Stimulated activated CD4-positive, alpha-beta T cell treated with anti-CD3 and anti-CD28 coated beads, Interleukin-2, amount 100 ng/mL, for 4 hours (primary cell): ENCODE measurements around the gene ALDH4A1.

Experiments
- DNase-seq: peaks from one replicate; pipeline ENCODE4 v3.0.0-alpha.2; 2020; ENCODE audit warnings: low read depth

Gene ALDH4A1, protein sequence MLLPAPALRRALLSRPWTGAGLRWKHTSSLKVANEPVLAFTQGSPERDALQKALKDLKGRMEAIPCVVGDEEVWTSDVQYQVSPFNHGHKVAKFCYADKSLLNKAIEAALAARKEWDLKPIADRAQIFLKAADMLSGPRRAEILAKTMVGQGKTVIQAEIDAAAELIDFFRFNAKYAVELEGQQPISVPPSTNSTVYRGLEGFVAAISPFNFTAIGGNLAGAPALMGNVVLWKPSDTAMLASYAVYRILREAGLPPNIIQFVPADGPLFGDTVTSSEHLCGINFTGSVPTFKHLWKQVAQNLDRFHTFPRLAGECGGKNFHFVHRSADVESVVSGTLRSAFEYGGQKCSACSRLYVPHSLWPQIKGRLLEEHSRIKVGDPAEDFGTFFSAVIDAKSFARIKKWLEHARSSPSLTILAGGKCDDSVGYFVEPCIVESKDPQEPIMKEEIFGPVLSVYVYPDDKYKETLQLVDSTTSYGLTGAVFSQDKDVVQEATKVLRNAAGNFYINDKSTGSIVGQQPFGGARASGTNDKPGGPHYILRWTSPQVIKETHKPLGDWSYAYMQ

DNA sequence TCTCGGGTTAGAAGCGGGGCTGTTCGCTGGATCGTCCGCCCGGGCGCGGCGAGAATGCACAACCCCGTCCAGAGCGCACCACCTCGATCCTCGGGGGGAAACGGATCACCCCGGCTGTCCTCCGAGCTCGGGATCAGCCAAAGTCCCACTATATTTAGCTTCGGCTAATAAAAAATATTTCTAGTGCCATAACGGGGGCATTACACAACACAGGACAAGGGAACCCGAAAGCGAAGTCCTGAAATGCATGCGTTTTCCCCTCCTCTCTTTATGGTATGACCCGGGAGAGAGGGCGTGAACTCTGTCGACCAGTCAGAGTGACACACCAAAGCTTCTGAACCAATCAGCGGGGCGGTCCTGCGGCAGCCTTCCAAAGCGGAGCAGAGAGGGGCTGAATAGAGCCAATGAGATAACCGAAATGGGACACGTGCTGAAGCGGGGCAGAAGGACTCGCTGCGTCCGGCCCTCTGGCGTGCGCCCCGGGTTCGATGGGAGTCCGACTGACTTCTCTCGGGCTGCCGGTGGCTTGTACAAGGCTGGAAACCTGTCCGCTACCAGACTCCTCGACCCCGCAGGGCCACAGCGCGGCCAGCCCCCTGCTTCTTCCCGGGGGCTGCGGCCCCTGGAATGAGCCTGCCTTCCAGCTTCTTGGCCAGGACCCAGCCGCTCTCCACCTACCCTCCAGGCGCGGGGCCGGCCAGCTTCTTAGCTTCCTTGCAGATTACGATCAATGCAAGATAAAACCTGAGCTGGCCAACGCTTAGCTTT lies at the start of gene ALDH4A1:
Gene ALDH4A1, minus strand, starts transcription at position 33 of the 768 bp plus-strand sequence. Its CDS starts 32 bp downstream, at position 1.
- peak; percentile 89 for DNase-seq

DNA sequence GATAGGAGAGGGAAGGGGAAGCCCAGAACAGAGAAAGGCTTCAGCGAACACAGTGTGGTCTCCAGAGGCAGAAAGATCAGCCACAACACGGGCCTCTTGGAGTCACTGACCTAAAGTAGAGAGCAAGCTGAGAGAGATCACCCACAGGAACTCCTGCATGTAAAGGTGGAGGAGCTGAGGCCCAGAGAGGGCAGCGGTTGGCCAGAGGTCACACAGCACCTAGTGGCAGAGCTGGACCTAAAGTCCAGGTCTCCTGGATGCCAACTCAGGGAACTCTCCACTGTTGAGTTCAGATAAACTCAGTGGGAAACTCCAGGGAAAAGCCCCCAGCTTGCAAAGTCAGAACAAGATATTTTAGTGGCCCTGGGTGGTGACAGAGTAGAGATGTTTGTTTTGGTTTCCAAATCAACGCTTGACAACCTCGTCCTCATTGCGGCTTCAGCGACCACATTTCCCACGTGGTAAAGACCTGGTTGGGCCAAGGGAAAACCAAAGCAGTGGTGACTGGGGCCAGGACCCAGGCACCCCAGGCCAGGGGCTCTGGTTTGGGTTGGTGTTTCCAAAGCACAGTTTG lies 49.5 kb upstream of the ALDH4A1 start:
- peak; percentile 29 for DNase-seq

DNA sequence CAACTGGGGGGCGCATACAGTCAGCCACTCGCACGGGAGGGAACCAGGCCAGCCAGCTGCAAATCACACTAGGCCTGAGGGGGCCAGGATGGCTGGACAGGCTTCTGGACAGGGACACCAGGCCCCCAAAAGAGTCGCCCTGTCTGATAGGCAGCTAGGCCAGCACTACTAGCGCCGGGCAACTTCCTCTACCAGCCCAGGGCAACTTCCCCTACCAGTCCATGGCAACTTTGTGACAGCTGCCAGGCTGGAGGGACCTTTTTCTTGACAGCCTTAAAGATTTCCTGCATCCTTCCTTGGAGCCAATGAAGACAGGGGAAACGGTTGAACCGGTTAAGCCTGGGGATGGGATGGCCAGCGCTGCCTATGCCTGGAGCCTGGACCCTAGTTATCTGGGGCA lies 49.1 kb upstream of the ALDH4A1 start:
- DNase-seq = no peak

DNA sequence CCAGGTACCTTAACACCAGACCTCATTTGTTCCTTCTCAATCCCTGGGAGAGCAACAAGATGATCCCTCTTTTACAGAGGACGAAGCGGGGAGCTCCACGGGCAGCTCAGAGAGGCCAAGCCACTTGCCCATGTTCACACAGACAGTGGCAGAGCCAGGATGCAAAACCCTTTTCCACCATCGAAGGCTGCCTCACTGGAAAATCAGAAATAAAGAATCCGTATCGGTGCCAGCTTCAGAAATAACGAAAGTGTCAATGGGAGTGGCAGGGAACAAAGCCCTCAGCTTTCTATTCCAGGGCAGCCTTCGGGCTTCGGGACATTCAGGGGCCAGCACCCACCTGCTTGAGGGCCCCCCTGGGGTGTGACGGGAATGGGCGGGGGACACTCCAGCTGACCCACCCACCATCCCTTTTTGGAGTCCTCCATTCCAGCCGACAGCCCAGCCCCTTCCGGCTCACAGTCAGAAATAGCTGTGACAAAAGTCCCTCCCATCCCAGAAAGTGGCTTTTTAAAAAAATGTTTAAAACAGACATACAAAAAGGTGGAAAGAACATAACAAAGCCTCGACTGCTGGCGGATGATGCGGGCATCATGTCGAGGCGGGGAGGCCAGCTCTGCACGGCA lies 48.2 kb upstream of the ALDH4A1 start:
- no peak for DNase-seq

DNA sequence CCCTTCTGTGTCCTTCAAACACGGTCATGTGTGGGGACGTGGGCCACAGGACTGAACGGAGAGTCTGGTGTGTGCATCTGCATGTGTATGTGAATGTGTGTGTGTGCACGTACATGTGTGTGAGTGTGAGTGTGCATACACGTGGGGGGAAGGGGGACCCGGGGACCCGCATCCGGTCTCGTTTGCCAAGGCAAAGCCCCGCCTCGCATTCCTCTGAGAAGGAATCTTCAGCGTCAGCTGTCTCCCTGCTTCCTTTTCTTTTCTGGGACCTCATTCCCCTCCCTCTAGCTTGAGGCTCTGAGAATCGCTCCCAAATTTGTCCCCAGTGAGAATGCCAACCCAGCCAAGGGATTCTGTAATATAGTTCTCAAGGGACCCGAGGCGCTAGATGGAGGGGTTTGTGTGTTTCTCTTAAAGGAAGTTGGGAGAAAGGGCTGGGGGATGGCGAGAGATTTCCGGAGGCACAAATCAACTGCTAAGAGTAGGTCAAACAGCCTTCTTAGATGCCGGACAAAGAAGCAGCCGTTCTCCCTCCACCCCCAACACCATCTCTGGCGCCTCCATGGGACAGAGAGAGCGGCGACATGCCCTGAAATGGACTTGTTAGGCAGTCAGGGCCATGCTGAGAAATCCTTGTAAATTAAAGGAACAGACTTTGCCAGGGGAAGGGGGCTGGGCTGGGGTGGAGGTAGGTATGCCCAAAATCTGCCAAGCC lies 47.5 kb upstream of the ALDH4A1 start:
- no peak for DNase-seq

DNA sequence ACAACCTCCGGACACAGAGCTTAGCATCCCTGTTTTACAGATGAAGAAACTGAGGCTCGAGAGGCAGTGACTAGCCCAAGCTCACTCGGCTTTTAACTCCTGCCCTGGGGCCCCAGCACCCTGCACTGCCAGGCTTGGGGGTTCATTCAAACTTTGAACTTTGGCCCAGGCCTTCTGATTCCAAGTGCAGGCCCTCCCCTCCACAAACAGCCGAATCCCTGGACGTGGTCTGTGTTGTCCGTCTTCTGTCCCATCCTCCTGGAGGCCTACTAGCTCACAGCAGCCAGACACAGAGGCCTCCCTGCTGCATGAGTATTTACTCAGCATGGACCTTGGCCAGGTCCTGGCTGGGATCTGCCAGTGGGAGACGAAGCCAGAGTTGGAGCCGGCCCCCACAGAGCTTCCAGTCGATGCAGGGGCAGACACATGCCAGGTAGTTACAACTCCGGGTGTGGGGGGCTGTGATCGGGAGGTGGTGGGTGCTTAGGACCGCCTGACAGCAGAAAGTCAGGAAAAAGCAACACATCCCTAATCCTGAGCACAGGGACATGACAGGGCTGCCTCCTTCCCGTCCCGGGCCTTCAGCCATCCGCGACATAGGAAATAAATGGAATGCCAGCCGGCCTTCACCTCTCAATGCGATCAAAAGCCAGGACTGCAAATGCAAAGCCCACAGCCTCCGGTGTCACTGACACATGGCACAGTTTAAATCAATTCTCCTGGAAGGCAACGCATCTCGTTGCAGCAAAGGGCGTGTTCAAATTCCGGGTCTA lies 46.7 kb upstream of the ALDH4A1 start:
- no peak for DNase-seq

DNA sequence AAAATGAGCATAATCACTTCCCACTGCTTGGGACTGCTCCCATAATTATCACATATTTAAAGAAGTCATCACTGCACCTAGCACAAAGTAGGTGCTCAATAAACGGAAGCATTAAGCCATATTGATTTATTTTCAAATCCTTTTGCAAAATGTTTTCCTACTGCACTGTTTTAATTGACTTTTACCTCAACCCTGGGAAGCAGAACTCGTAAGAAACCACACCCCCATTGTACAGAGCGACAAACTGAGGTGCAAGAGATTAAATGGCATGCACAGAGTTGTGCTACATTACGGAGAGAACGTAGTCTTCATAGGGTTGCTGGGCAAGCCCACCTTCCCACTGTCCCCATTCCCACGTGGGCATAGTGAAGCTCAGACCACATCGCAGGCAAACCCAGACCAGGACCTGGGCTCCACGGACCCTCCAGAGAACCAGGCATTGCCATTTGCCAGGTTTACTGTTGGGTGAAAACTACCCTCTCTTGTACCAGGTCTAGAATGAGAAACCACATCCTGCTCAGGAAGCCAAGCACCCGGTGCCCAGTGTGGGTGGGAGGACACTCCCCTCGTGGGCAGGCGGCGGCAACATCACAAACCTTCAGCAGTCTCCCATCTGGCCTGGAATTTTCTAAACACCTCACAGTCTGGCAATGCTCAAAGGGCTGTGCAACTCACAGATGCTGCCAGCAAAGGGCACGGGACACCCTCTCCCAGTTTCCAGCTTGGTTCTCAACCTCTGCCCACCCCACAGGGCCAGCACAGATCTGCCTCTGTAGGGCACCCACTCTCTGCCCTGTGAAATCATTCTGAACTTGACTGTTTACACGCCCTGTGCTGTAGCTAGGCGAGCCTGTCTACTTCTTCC lies 45.9 kb upstream of the ALDH4A1 start:
- peak; percentile 49 for DNase-seq

DNA sequence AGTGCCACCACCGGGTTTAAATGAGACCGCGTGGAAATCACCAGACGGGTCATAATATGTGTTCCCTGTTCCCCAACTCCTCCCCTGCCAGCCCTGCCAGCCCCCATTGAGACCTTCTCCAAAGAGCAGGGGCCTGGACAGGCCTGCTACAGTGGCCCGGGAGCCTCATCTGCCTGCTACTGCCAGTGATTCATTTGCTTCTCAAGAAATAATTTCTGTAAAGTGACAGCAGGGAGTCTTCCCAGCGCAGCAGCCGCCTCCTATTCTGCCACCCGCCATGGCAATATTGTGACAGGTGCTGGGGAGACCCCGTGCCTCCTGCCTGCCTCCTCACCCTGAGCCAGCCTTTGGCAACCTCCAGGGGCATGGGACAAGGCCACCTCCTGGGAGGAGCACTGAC lies 45.2 kb upstream of the ALDH4A1 start:
- DNase-seq = no peak

DNA sequence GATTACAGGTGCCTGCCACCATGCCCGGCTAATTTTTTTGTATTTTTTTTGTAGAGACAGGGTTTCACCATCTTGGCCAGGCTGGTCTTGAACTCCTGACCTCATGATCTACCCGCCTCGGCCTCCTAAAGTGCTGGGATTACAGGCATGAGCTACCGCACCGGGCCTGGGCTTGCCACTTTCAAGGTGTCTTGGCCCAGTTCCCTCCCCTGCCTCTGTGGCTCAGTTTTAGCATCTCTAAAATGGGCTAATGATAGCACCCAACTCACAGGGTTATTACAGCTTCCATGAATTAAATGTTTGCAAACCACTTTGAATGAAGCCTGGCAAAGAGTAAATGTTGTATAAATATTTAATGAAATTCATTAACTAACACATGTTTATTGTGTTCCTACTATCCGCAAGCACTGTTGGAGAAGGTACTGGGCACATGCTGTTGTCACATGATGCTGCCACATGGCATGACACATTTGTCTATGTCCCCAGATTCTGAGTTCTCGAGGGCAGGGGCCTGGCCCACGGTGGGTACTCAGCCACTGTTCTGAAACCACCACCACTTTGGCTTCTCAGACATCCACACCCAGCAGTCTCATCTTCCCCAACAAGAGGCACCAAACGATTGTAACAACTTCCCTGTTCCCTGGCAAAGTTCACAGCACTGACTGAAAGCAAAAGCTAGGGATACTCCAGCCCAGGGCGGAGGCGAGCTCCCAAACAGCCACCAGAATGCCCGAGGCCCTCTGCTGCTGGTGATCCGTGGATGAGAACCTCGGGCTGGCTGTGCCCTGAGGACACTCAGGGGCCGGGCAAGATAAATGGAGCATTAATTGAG lies 44.4 kb upstream of the ALDH4A1 start:
- no peak for DNase-seq

DNA sequence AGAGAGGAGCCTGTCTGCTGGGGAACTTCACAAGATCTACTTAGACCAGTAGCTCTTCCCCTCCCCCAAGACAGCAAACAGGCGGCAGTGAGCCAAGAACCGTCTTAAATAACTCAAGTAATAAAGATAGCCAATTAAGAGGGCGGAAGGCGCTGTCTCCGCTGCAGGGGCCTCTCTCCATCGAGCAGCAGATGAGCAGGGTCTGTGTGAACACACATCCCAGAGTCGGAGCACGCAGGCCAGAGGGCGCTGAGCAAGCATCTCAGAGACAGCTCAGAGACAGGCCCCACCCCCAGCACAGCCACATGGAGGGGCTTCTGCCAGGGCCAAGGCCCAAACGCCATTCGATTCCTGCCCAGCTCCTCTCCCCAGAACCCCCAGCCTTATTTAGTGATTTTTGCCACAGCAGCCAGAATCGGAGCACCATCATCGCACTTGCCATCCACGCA lies 43.1 kb upstream of the ALDH4A1 start:
- no peak for DNase-seq

DNA sequence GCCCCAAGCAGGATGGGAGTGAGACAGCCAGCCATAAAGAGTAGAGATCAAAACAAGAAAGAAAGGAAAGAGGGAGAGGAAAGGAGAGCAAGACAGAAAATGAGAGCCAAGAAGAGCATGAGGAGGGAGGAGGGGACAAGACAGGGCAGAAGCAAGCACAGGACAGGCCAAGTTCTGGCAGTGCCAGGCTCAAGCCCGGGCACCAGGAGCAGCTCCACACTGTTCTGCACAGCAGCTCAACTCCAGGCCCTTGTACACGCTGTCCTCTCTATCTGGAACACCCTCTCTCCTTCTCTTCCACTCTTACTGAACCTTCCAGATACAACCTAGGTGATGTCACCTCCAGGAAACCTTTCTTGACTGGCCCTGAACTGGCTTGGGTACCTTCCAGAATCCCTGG lies 42.5 kb upstream of the ALDH4A1 start:
- no peak for DNase-seq

DNA sequence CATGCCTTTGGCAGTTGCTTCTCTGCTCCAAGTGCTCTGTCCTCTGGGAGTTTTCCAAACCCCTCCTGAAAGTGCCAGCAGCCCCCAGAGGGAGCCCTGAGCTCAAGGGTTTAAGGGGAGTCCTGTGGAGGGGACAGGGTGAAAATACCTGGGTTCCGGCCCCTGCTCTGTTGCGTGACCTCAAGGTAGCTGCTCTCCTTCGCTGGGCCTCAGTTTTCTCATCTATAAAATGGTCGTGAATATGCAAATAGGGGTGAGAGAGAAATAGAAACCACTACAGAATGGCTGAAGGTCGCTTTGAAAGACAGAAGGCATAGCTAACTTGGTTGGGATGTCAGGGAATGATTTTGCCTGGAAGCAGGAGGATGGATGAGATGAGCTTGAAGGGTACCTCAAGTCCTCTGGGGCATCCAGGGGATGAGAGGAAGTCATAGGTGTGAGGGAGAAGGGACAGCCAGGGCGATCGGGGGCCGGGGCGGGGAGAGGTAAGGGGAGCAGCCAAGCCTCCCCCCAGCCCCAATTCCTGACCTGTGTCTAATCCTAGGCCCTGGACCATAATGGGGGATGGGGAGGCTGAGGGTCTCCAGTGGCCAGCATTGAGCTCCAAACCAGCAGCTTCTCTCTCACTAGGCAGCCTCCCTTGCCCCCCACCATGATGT lies 41.7 kb upstream of the ALDH4A1 start:
- no peak for DNase-seq

DNA sequence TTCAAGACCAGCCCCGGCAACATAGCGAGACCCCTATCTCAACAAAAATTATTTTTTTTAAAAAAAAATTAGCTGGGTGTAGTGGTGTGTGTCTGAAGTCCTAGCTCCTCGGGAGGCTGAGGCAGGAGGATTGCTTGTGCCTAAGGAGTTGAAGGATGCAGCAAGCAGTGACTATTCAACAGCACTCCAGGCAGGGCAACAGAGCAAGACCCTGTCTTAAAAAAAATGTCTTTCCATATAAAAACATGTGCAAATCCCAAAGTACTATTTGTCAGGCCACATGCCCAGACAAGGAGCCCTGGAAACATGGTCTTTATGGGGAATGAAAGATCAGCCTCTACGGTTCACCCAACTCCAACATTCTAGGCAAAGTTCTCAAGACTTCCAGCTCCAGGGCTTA lies 40.8 kb upstream of the ALDH4A1 start:
- no peak for DNase-seq

DNA sequence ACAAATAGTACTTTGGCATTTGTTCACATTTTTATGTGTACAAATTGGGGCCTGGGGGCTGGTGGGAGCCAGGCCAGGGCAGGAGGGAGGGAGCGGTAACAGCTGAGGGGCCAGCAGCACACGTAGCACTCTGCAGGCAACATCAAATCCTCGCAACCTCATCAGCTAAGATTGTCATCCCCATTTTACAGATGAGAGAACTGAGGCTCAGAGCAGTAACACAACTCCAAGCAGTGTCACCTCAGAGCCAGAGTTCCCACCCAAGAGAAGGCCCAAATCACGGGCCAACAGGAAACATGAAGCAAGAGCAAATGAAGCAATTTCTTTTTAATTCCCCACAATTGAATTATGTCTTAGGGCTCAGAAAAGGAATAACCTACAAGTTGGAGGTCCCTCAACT lies 40.0 kb upstream of the ALDH4A1 start:
- no peak for DNase-seq

DNA sequence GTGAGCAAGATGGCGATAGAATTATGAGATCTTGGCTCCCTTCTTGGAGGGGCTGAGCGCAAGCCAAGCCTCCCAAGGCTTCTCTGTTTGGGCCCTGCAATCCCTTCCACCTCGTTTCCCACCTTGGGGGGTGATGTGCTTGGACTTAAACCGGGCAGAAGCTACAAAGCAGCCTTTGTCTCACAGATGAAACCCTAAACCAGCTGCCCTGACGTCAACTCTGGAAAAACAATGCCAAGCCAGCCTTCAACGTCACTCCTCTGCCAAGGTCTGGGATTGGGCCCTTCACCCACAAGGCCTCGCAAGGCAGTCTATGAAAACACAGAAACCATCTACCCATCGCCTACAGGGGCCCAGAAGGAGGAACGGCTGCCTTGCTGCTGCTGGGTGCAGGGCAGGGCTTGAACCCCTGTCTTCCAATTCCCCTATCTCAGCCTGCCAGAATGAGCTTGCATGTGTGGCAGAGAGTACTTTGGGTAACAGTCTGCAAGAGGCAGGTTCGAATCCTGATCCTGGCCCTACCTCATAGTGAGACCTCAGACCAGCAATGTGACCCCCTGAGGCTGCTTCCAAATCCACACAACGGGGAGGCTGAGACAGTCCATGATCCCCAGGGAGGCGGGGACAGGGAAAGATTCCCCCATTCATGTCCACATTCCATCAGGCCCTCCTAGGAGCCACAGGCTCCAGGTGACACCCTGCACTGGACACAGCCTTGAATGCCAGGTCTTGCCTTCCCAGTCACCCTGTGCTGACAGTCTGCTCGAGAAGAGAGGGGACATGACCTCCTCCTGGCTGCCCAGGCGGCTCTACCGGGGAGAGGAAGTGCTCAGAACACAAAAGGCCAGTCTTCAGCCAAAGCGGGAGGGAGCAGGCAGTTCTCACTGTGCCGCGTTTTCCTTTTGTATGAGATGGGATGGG lies 39.1 kb upstream of the ALDH4A1 start:
- no peak for DNase-seq

DNA sequence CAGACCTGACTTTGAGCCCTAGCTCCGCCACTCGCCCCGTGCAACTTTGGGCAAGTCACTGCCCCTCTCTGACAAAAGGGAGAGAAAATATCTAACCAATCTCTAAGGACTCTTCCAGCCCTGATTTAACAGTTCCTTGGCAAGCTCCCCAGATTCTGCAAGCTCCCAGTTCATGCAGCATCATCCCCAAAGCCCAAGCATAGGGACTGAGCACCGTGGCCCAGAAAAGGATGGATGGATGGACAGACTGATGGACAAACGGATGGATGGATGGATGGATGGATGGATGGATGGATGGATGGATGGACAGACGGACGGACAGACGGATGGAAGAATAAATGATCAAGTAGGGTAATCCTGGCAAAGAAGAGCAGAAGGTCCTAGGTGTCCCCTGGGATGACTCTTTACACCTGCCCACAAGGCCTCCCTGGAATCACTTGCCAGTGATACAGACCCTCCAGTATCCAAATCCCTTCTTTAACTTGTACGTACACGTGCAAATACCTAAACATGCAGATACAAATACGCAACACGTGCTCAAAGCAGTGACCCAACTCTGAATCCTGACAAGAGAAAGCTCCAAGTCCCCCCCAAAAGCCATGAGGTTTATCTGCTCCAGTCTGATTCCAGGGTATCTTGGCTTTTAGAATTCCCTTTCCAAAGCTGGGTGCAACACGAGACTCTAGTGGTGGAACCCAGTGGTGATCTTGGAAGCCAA lies 38.1 kb upstream of the ALDH4A1 start:
- no peak for DNase-seq
